NCI-H1417 (cell line): ENCODE results near the gene GALNT9.

Source experiments
- DNase-seq, 3 experiments: peaks; one replicate each; lab custom pipeline; 2025; lab: John Stamatoyannopoulos, UW

Gene GALNT9

DNA sequence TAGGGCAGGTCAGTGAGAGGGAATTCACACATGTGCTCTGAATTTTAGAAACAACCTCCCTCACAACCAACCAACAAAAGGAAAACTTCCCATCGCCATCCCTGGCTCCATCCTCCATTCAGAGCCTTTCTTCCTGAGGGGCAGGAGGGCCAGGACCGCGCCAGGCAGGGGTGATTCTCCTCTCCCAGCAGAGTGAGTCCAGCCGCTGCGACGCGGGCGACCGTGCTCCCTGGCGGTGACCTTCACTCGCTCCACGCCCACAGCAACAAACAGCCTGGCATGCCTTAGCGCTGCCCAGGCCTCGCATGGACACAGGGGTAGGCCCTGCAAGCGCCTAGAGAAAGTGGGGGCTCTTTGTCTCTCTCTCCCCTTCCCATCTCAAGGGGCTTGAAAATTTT is 3.7 kb downstream of the GALNT9 start:
- DNase-seq: no peak

DNA sequence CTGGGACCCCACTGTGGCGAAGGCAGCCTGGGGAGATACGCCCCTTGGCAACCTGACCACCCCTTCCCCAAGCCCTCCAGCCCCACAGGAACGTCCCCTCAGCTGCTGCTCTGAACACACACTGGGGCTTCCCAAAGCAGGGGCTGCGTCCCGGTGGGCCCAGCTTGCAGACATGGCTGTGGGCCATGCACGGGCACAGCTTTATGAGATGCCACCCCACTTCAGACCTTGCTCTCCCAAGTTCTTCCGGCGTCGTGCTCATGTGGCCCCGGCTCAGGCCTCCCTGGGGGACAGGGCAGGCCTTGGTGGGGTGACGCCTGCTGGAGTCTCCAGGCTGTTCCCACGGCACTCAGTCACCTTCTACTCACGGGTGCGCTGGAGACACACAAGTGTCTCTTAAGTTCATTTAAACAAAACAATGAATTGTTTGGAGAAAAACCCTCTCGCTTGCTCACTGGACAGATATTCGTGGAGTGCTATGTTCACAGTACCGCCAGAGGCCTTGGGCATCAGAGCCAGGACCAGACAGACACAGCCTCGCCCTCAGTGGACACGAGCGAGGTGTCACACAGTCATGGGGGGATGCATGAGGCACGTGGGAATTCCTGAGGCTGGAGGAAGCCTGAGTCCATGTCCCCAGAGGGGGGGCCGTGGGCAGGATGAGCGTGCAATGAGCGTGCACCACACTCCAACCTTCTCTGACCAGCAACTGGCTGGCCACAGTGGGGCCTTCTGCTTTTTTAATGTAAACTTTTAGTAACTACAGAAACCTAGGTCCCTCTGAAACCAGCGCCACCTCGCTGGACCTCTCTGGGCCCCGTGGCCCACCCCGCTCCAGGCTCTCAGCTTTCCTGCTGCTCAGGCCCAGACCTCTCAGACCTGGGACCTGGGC is 4.3 kb downstream of the GALNT9 start:
- DNase-seq: no peak

DNA sequence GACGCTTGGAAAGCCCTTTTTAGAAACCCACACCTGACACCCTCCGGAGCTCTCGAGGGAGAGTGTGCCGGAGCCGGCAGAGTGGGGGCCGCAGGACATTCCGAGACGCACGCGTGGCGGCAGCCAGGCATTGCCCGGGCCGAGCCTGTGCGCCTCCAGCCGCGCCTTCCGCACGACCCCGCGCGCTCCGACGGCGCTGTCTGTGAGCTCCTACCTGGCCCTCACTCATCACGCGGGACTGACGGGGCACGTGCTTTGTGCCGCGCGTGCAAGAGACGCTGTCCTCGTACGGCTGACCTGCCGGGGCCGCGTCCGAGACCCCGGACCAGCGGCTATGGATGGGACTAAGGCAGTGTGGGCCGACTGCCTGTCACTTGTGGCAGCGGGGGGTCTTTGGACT is 5.2 kb downstream of the GALNT9 start:
- DNase-seq: no peak

DNA sequence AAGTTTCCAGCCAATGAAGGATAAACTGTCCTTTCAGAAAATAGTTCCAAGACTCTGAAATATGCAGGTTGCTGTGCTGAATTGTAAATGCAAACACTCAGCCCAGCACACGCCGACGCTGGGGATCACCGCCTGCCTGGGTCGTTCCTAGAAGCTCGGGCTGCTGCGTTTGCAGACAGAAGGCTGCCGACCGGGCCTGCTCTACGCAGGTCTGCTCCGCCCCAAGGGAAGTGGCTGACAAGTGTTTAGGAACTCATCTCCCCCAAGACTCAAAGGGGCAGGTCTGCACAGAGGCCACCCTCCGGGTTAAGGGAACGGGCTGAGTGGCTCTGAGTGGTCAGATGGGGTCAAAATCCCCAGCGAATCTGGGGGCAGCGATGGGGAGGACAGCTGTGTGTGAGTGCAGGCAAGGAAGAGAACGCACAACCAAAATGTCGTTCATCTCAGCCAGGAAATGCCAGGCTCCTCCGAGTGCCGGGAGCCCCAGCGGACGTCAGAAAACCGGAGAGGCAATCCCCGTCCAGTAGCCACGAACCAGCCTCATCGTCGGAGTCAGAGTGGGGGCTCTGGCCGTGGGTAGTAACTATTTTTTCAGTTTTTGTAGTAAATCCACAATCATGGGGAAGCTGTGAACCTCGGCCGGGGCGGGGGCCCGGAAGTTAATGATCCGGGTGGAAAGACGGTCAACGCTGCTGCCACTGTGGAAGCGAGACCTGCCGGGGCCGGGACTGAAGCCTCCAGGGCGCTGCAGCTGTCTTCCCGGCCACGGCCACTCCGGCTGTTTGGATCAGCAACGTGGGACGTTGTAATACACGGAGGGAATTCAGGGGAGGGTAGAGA is 6.0 kb downstream of the GALNT9 start:
- no peak for DNase-seq

DNA sequence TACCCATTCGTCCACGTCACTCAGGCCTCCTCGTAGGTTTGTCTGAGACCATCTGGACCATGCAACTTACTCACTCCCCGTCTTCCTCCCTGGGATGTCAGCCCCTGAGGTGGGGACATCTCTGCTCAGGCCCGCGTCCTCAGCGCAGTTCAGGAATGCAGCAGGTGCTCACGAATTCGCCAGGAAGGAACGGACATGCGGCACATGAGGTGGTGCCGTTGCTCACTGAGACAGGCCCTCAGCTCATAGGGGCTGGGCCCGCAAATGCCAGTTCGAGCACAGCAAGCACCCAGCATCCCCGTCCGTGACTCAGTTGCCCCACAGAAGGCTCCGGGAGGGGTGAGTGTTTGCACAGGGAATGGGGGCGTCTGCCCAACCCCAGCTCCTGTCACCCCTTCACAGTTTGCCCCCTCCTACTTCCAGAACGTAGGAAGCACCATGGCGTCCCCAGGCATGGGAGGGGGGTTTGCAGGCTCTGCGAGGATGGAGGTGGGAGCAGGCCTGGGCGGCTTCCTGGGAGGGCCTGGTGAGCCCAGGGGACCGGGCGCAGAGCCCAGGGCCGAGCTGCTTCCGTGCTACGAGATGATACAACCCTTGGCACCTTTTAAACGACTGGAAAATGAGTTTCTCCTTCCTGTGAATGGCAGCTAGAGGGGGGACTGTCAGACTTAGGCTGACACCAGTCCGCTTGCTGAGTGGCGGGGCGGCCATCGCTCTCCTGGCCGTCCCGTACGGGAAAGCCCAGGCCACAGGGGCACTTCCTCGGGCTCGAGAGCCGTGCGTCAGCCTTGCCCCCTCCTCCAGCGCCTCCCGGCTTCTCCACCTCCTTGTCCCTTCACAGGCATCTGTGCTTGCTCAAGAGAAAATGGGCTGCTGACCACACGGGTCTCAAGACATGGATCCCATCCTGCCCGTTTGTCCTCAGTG is 6.9 kb downstream of the GALNT9 start:
- DNase-seq: no peak

DNA sequence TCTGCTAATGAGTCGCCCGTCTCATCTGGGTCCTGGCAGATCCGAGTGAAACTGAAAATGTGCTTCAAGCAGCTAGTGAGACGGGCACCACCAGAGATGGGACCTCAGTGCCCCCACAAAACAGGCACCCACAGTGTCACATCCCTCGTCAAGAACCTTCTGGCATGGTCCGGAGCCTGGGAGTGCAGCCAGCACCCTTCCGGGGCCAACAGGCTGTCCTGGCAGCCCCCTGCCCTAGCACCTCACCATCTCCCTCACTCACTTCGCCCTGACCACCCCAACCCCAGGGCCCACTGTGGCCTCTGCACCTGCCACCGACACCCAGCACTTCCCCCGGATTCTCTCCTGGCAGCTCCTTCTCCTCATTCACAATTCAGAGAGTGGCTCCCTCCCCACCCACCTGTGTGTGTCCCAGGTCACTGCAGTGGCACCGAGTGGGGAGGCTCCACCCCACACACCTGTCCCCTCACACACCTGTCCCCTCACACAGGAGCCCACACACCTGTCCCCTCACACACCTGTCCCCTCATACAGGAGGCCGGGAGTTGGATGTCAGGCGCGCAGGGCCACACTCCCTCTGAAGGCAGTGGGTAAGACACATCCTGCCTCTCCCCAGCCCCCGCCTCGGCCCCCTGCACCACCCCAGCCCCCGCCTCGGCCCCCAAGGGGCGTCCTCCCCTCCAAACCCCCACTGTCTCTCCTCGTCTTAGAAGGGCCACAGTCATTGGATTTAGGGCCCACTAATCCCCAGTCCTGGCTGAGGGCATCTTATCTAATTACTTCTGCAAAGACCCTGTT is 7.9 kb downstream of the GALNT9 start:
- DNase-seq: no peak

DNA sequence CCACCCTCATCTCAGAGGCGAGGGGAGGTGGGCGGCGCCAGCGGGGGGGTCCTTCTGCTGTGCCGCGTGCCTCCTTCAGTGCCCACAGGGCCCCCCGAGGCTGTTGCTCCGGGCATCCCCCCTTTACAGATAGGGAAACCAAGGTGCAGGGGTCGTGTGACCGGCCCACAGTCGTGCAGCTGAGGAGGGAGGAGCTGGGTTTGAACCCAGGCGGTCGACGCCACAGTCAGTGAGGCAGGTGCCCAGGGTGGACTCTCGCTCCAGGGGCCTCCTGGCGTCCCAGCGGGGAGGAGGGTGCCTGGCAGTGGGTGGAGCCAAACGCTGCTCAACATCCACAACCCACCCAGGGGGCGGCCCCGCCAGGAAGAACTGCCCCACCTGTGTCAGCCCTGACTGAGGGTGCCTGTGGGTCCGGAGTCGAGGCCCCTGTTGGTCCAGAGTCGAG is 8.6 kb downstream of the GALNT9 start:
- DNase-seq: no peak

DNA sequence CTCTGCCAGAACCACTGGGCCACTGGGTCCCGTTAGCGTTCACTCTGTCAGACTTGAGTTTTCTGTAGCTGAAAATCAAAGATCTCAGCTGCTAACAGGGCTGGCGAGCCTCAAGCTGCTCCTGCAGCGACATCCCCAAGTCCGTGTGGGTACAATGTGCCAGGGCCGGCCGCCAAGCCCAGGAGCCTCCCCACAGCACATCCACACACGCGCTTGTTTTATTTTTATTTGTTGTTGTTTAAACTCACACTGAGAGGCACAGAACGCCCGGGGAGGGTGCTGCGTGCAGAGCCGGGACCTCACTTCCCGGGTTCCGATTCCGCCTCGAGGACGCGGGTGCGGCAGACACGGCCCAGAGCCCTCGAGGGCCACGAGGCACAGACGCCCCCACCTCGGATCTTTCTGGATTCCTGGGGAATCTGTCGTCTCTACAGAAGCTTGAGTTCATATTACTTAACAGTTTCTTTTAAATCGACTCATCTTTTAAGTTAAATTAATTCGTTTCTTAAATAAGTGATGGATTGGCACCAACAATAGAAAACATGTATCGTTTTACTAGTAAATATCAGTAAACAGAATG is 9.3 kb downstream of the GALNT9 start:
- DNase-seq: no peak

DNA sequence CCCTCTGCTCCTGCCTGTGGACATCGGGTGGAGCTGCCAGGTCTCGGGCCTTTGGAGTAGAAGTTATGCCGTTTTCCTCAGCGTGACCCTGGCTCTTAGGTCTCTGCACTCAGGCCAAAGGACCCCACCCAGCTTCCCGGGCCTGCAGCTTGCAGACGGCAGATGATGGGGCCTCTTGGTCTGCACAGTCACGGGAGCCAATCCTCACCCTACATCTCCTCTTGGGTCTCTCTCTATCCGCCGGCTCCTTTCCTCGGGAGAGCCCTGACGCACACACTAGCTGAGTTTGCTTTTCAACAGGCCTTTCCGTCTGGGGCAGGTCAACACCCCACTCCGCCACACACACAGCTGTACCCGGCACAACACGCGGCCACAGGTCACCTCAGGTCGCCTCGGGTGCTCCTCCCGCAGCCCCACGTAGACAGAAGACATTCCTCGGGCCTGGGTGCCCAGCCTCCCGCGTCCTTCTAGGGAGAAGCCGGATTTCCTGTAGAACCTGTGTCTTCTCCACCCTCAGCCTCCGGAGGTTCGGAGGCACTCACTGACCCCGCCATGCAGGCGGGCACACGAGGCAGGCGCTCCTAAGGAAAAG is 9.9 kb downstream of the GALNT9 start:
- no peak for DNase-seq

DNA sequence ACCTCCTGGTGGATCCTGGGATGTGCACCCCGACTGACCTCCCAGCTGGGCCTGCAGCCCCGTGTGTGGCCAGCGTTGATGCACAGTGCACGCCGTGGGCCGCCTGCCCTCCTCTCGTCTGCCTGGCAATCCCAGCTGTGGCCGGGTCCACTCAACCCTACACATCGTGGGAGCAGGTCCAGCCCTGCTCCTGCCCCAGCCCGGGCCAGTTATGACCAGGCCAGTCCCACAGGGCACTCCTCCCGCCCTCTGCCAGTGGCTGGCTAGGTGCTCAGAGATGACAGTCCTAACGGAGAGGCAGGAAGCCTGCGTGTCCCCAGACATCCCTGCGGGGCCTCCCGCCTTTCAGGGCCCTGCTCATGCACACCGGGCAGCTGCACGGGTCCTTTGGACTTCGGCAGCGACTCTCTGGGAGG is 10.8 kb downstream of the GALNT9 start:
- no peak for DNase-seq

DNA sequence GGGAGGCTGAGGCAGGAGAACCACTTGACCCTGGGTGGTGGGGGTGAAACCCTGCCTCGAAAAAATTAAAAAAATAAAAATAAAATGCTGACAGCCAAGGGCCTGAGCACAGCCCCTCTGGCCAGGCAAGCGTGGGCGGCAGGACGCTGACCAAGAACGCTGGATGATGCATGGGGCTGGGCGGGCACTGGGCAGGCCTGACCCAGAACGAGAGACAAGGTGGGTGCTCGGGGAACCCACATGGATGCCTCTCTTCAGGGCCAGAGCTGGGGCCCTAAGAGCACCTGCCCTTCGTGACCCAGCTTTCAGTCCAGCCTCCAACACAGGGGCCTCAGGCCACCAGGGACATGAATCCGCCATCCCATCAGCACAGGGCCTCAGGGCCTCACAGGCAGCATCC is 11.3 kb downstream of the GALNT9 start:
- no peak for DNase-seq

DNA sequence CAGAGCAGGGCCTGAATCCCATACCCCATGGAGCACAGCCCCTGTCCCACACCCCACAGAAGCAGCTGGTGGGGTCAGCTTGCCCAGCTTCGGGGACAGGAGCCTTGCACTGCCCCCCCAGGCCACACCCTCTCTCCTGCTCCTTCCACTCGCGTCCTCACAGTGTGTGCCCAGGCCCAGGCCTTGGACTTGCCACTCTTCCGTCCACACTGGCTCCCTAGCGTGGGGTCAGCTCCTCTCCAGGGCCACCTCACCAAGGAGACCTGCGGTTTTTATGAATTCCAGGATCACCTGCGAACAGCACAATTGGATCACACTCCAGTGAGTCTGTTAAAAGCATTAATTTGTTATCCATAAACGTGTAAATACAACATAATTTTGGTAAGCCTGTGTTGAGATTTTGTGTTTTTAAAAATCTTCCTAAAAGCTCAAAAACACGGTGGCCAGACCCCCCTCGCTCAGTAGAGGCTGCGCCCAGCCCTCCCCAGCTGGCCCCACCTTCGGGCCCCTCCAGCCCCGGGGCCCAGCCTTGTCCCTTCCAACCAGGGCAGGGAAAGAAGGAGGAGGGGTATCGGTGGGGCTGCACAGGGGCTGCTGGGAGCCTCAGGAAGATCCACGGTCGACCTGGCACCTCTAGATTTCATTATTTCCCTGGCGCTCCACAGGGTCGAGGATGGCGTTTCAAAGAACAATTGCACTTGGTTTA is 12.0 kb downstream of the GALNT9 start:
- DNase-seq: no peak

DNA sequence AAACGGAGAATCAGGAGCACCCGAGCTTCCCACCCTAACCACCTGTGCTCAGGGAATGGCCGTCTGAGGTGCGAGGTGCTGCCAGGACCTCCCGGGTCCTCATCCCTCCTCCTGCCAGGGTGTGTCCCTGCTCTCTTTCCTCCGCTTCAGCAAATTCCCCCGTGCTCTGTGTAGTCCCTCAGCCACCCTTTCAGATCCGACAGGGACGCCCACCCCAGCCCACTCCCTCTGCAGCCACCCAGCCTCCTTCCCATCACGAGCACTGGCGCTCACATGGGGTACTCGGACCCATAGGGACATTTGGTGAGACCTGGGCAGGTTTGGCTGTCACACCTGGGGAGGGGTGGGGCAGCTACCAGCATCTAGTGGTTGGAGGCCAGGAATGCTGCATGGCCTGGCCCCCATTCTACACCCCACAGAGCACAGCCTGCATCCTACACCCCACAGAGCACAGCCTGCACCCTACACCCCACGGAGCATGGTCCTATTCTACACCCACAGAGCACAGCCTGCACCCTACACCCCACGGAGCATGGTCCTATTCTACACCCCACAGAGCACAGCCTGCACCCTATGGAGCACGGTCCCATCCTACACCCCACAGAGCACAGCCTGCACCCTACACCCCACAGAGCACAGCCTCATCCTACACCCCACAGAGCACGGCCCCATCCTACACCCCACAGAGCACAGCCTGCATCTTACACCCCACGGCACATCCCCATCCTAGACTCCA is 12.7 kb downstream of the GALNT9 start:
- no peak for DNase-seq

DNA sequence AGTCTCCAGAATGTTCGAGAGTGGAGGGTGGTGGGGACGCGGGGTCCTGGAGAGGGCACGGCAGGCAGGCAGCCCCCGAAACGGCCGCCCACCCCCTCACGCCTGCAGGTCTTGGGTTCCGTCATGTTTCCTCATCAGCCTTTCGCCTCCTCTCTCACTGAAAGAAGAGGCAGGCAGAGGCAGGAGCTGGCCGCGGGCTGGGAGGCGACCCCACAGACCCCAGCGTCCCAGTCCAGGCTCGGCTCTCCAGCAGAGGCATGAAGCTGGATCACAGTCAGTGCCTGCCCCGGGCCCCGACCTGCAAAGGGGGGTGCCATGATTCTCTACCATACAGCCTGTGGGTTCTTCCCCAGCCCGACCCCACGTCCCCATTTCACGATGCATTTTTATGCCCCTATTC is 13.4 kb downstream of the GALNT9 start:
- DNase-seq: no peak

DNA sequence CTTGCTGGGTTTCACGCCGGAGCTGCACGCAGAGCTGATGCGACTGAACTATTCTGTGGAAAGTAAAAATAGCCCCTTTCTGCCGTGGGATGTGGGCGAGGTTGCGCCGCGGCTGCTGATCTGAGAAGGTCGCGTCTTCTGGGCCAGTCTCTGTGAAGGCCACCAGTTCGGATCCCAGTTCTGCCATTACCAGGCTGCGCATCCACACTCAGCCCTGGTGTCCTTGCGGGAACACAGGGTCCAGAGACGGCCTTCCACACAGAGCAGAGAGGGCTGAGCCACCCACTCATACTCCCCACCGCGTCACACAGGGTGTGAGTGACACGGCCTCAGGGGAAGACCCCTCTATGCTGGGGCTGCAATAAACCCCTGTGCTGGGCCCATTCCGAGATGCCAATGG is 13.9 kb downstream of the GALNT9 start:
- DNase-seq: no peak

DNA sequence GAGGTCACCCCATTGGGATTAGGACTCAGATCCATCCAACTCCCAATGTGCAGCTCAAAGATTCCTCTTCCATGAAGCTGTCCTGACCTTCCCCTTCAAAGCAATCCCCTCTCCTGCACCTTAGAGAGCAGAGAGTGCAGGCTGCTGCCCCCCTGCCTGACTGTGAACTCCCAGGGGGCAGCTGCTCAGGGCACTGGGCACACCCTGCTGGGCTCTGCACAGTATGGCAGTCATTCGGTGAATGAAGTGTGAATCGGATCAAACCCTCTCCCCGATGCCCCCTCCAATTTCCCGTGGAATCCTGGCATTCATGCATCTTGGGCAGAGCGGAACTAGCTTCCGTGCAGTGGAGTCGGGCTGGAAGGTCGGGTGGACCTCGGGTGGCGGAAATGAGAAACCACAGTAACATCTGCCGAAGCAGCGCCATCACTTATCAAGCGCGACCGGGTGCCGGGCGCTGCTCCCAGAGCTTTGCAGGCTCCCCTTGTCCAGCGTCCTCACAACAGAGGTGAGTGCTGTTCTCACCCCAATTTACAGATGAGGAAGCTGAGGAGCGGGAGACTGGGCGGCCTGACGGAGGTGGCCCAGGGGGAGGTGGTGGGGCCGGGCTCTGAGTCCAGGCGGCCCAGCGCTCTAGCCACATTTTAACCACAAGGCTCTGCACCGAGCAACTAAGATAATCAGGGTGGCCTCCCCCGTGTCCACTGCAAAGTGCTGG is 14.7 kb downstream of the GALNT9 start:
- no peak for DNase-seq

DNA sequence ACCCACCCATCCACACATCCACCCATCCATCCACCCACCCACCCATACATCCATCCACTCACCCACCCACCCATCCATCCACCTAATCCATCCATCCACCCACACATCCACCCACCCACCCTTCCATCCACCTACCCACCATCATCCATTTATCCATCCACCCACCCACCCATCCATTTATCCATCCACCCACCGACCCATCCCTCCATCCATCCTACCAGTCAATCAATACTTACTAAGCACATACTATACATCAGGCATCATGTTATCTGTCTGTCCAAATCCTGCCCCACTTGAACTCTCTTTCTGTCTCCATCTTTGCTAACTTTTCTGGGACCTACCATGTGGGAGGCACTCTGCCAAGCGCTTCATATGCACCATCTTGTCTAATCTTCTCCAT is 15.4 kb downstream of the GALNT9 start:
- DNase-seq: no peak

DNA sequence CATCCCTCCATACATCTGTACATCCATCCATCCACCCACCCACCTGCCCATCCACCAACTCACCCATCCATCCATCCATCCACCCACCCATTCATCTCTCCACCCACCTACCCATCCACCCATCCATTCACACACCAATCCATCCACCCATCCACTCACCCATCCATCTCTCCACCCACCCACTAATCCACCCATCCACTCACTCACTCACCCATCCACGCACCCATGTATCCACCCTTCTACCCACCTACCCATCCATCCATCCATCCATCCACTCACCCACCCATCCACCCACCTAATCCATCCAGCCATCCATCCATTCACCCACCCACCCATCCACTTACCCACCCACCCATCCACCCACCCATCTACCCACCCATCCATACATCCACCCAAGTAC is 16.2 kb downstream of the GALNT9 start:
- DNase-seq: no peak
